HFFc6 (cell line): Measurements from ENCODE around the gene DUS2. TPM values are rescaled to one million over a fixed set of nuclear protein-coding genes. Genes with fewer than 3 reads are reported as not detected.

Experiments used
- DNase-seq: peaks from one replicate; pipeline ENCODE4 v3.0.0-alpha.2; 2018
- H3K27ac Mint-ChIP-seq: 2 replicates; pipeline ENCODE4 v1.8.0; 2020; ENCODE audit warnings: mild to moderate bottlenecking, mixed read lengths
- H3K27me3 Mint-ChIP-seq: 2 replicates; pipeline ENCODE4 v1.8.0; 2021; ENCODE audit warnings: mild to moderate bottlenecking, moderate library complexity, mixed read lengths; ENCODE audit not compliant: insufficient read depth
- H3K36me3 Mint-ChIP-seq: 2 replicates; pipeline ENCODE4 v1.8.0; 2021; ENCODE audit warnings: low read depth, mixed read lengths
- H3K4me1 Mint-ChIP-seq: 2 replicates; pipeline ENCODE4 v1.8.0; 2020; ENCODE audit warnings: low read depth, mixed read lengths
- H3K4me3 Mint-ChIP-seq: 2 replicates; pipeline ENCODE4 v1.8.0; 2020; ENCODE audit warnings: mild to moderate bottlenecking, moderate library complexity, mixed read lengths
- H3K9me3 Mint-ChIP-seq: 2 replicates; pipeline ENCODE4 v1.8.0; 2020; ENCODE audit warnings: mild to moderate bottlenecking, mixed read lengths
- CTCF ChIP-seq: fragments of 200-600 bp; sonication (generic); IDR thresholded peaks from 2 replicates; pipeline ENCODE4 v1.5.0; 2021; ENCODE audit warnings: antibody characterized with exemption, mild to moderate bottlenecking
- total RNA-seq, 6 experiments: library from RNA; stranded (reverse); fragmentation: NEBNext Ultra II Directional; extraction: Animal tissue kit (Norgen Biotek cat#: 25700); gene quantifications; 2 replicates in 1 of 6; 3 replicates in 5 of 6; pipeline ENCODE4 v1.2.3, GENCODE V29; 2021

DUS2 gene
- total RNA-seq, 6 experiments from 2014 or later, result 13.3 to 17.4 (median 15.9) TPM

GRCh38 chr16:68046106-68046505 lies 23.0 kb downstream of the DUS2 start:
- Mint-ChIP-seq H3K4me1 (no peaks in the 10 kb centered on the region), H3K27me3 (no peaks in the 10 kb centered on the region), H3K27ac (no peak overlapping the region), H3K36me3 (no peaks in the 10 kb centered on the region; the same call in 1 of the 2 replicates), H3K4me3 (no peak overlapping the region), H3K9me3 (no peaks in the 10 kb centered on the region)
- no peak for DNase-seq
- TF ChIP-seq CTCF, result no peak

GRCh38 chr16:68047987-68048386 lies 24.9 kb downstream of the DUS2 start:
- H3K9me3 Mint-ChIP-seq, result no peaks in the 10 kb centered on the region
- H3K36me3 Mint-ChIP-seq, result no peaks in the 10 kb centered on the region
- no peaks in the 10 kb centered on the region for H3K4me1 Mint-ChIP-seq

GRCh38 chr16:68049449-68049848 lies 26.4 kb downstream of the DUS2 start:
- TF ChIP-seq CTCF, result no peak
- Mint-ChIP-seq H3K4me1 (no peaks in the 10 kb centered on the region), H3K9me3 (no peaks in the 10 kb centered on the region), H3K27ac (no peak overlapping the region), H3K27me3 (no peaks in the 10 kb centered on the region), H3K4me3 (no peak overlapping the region), H3K36me3 (peaks cover 6% of the 10 kb centered on the region; the same call in 1 of the 2 replicates)
- no peak for DNase-seq

More at GRCh38 chr16:68047987-68048386, 24.9 kb downstream of the DUS2 start:
- TF ChIP-seq CTCF, result no peak
- Mint-ChIP-seq H3K27me3 (no peaks in the 10 kb centered on the region), H3K27ac (no peak overlapping the region), H3K4me3 (no peak overlapping the region)
- DNase-seq, result no peak

GRCh38 chr16:68055395-68055794 lies 32.3 kb downstream of the DUS2 start:
- H3K9me3 Mint-ChIP-seq, result no peaks in the 10 kb centered on the region
- no peak overlapping the region for H3K27ac Mint-ChIP-seq
- TF ChIP-seq CTCF, result no peak
- peaks cover 6% of the 10 kb centered on the region for H3K36me3 Mint-ChIP-seq
- no peak for DNase-seq
- no peaks in the 10 kb centered on the region for H3K4me1 Mint-ChIP-seq
- H3K27me3 Mint-ChIP-seq, result peaks cover 2% of the 10 kb centered on the region; the same call in 1 of the 2 replicates
- no peak overlapping the region for H3K4me3 Mint-ChIP-seq

- H3K9me3 Mint-ChIP-seq, result no peaks in the 10 kb centered on the region
- H3K4me3 Mint-ChIP-seq, result no peak overlapping the region
- no peak overlapping the region for H3K27ac Mint-ChIP-seq
- no peak for DNase-seq
- H3K27me3 Mint-ChIP-seq, result peaks cover 2% of the 10 kb centered on the region; the same call in 1 of the 2 replicates
- H3K36me3 Mint-ChIP-seq, result no peaks in the 10 kb centered on the region; the same call in 1 of the 2 replicates
- TF ChIP-seq CTCF, result no peak
- peaks cover 11% of the 10 kb centered on the region for H3K4me1 Mint-ChIP-seq
These were observed 36.7 kb downstream of the DUS2 start for GRCh38 chr16:68059804-68060203.

GRCh38 chr16:68061396-68061795 lies 38.3 kb downstream of the DUS2 start:
- Mint-ChIP-seq H3K4me1 (peaks cover 27% of the 10 kb centered on the region), H3K36me3 (no peaks in the 10 kb centered on the region; the same call in 1 of the 2 replicates), H3K27ac (no peak overlapping the region), H3K4me3 (no peak overlapping the region), H3K9me3 (no peaks in the 10 kb centered on the region), H3K27me3 (peaks cover 2% of the 10 kb centered on the region; the same call in 1 of the 2 replicates)
- no peak for TF ChIP-seq CTCF
- no peak for DNase-seq
